B cell (primary cell): ENCODE measurements around the gene ADGRF5. TPM values are rescaled to one million over a fixed set of nuclear protein-coding genes. Genes with fewer than 3 reads are reported as not detected.

Experiments
- ATAC-seq: fragments of 200-7000 bp; cut with Tn5 transposase; one replicate; pipeline ENCODE4 v1.10.0; 2021; ENCODE audit warnings: low read depth, mild to moderate bottlenecking, moderate number of reproducible peaks, moderate library complexity
- CTCF ChIA-PET: fragments of 350-600 bp; sonication (Branson Sonifier 250); formaldehyde crosslinking; loops from one replicate; lab custom pipeline; 2021; ENCODE audit warnings: antibody characterized with exemption, inconsistent platforms; lab: Charles Lee
- POLR2A ChIA-PET: fragments of 350-600 bp; sonication (Branson Sonifier 250); formaldehyde crosslinking; loops from one replicate; lab custom pipeline; 2021; ENCODE audit warnings: antibody characterized with exemption; lab: Charles Lee
- DNase-seq: peaks from one replicate; pipeline ENCODE4 v3.0.0; 2013
- H2AFZ ChIP-seq: 2 replicates; pipeline ENCODE4 v1.6.1; 2012; ENCODE audit warnings: mild to moderate bottlenecking, low read depth, low read length; ENCODE audit not compliant: insufficient read depth, poor library complexity, severe bottlenecking
- H3K27ac ChIP-seq, 2 donors: 1 replicate in 1 of 2; 2 replicates in 1 of 2; pipeline ENCODE4 v1.5.1; 2012 to 2013; ENCODE audit warnings: low read length in 2 of 2, mild to moderate bottlenecking in 2 of 2, moderate library complexity in 1 of 2
- H3K27me3 ChIP-seq, 4 experiments: fragments of 200-600 bp in 1 of 4; sonication (generic) in 1 of 4; replicated peaks in 1 of 4; 1 replicate in 2 of 4; 2 replicates in 2 of 4; pipeline versions ENCODE4 v1.6.1 to v1.7.0; 2013 to 2016; ENCODE audit warnings: low read length in 3 of 4, mild to moderate bottlenecking in 2 of 4, mixed read lengths in 1 of 4, moderate library complexity in 1 of 4; ENCODE audit not compliant: insufficient read depth in 4 of 4, control insufficient read depth in 3 of 4; ENCODE audit errors: control extremely low read depth in 1 of 4
- H3K36me3 ChIP-seq, 2 experiments: replicated peaks in 1 of 2; 1 replicate in 1 of 2; 2 replicates in 1 of 2; pipeline versions ENCODE4 v1.6.1 to v1.7.1; 2013; ENCODE audit warnings: low read length in 1 of 2; ENCODE audit not compliant: insufficient read depth in 2 of 2, control insufficient read depth in 1 of 2; ENCODE audit errors: control extremely low read depth in 1 of 2, extremely low read depth in 1 of 2
- H3K4me1 ChIP-seq, 2 donors: fragments of 200-600 bp in 1 of 2; sonication (generic) in 1 of 2; 1 replicate in 1 of 2; 2 replicates in 1 of 2; pipeline versions ENCODE4 v1.5.1 to v1.6.1; 2013 to 2017; ENCODE audit warnings: low read length in 2 of 2; ENCODE audit not compliant: control insufficient read depth in 2 of 2, insufficient read depth in 2 of 2
- H3K4me2 ChIP-seq: replicated peaks from 2 replicates; pipeline ENCODE3; 2012; ENCODE audit warnings: mild to moderate bottlenecking, low read depth, low read length; ENCODE audit not compliant: poor library complexity, severe bottlenecking
- H3K4me3 ChIP-seq, 5 experiments: fragments of 200-600 bp in 1 of 5; sonication (generic) in 1 of 5; 1 replicate in 3 of 5; 2 replicates in 2 of 5; pipeline versions ENCODE4 v1.5.1 to v1.7.0; 2011 to 2016; ENCODE audit warnings: low read length in 4 of 5, mild to moderate bottlenecking in 4 of 5, low read depth in 2 of 5, control low read depth in 1 of 5, moderate library complexity in 1 of 5; ENCODE audit not compliant: insufficient read depth in 1 of 5; ENCODE audit errors: control extremely low read depth in 1 of 5, extremely low read depth in 1 of 5
- H3K79me2 ChIP-seq: fragments of 200-600 bp; sonication (generic); one replicate; pipeline ENCODE4 v1.6.0; 2016; ENCODE audit warnings: low read length; ENCODE audit not compliant: control insufficient read depth, insufficient read depth
- H3K9ac ChIP-seq: fragments of 200-600 bp; sonication (generic); 2 replicates; pipeline ENCODE4 v1.6.1; 2017; ENCODE audit warnings: mild to moderate bottlenecking, low read length, moderate library complexity
- H3K9me3 ChIP-seq, 3 donors: one replicate each; pipeline versions ENCODE4 v1.6.1 to v1.7.1; 2013; ENCODE audit warnings: low read length in 2 of 3; ENCODE audit not compliant: control insufficient read depth in 2 of 3, insufficient read depth in 1 of 3; ENCODE audit errors: control extremely low read depth in 1 of 3
- H4K20me1 ChIP-seq: 2 replicates; pipeline ENCODE4 v1.6.0; 2012; ENCODE audit warnings: mild to moderate bottlenecking, low read length; ENCODE audit not compliant: insufficient read depth, control insufficient read depth, poor library complexity, severe bottlenecking
- H3K27ac Mint-ChIP-seq: one replicate; pipeline ENCODE4 v1.8.0; 2021; ENCODE audit warnings: mixed read lengths
- H3K27me3 Mint-ChIP-seq: one replicate; pipeline ENCODE4 v1.8.0; 2021; ENCODE audit warnings: mixed read lengths
- H3K4me1 Mint-ChIP-seq: one replicate; pipeline ENCODE4 v1.8.0; 2021; ENCODE audit warnings: mixed read lengths
- H3K4me3 Mint-ChIP-seq: one replicate; pipeline ENCODE4 v1.8.0; 2021; ENCODE audit warnings: mixed read lengths
- H3K9me3 Mint-ChIP-seq: one replicate; pipeline ENCODE4 v1.8.0; 2022; ENCODE audit warnings: mixed read lengths; ENCODE audit not compliant: insufficient read depth
- EZH2 ChIP-seq: IDR thresholded peaks from 2 replicates; pipeline ENCODE4 v1.6.1; 2012; ENCODE audit warnings: borderline replicate concordance, low read depth, mild to moderate bottlenecking, moderate library complexity, low read length; ENCODE audit not compliant: insufficient read depth, poor library complexity, severe bottlenecking
- WGBS: methylation state at CpG from one replicate; pipeline ENCODE4 v1.1.5; 2013; ENCODE audit warnings: missing lambda C conversion rate; ENCODE audit not compliant: insufficient coverage; 5-methylcytosine and 5-hydroxymethylcytosine counted together
- intact Hi-C: fragments of 100-400 bp; cut with micrococcal nuclease; formaldehyde crosslinking; loops from one replicate; pipeline ENCODE4 v1.10.0; 2022
- polyA plus RNA-seq: library from polyadenylated mRNA; depleted of rRNA; stranded (reverse); fragments of >200 nt; gene quantifications from 2 replicates; pipeline ENCODE4 v1.2.3, GENCODE V29; 2012
- total RNA-seq, 2 donors: library from RNA; stranded (reverse); fragments of 120-200 nt in 1 of 2; gene quantifications; 1 replicate in 1 of 2; 2 replicates in 1 of 2; pipeline versions ENCODE4 v1.2.3 to v1.2.4, GENCODE V29; 2013 to 2022
- TF ChIP-seq, protein P1 (sequence below): fragments of 200-600 bp; IDR thresholded peaks from one replicate; pipeline ENCODE4 v1.8.0; 2022; ENCODE audit warnings: antibody characterized with exemption, mild to moderate bottlenecking

Gene ADGRF5
- total and polyA plus RNA-seq, 2 donors (not counting 1 experiment from before 2014, with no cell fraction given) = not detected

DNA sequence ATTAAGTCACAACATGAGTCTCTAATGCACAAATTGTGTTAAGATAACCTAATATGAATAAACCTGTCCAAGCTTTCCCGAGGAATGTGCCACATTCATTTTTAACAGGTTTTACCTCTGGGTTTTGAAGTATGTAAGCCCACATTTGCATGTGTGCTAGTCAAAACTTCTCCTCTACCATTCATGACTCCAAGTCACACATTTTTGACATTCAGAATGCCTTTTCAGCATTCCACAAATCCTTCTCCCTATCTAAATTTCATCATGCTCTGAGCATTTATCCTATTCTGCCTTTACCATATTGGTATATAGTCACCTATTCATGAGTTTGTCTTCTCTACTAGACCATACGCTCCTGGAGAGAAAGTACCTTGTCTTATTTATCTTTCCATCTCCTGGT is 56.5 kb downstream of the ADGRF5 start:
- Histone ChIP-seq H3K27ac (no peak overlapping the region), H3K4me1 (no peaks in the 10 kb centered on the region), H3K9ac (no peak overlapping the region), H3K27me3 (no peaks in the 10 kb centered on the region), H3K79me2 (no peaks in the 10 kb centered on the region), H3K4me2 (no peak overlapping the region), H3K4me3 (no peak overlapping the region), H2AFZ (no peak overlapping the region), H4K20me1 (no peaks in the 10 kb centered on the region), H3K36me3 (no peaks in the 10 kb centered on the region), H3K9me3 (no peaks in the 10 kb centered on the region)
- Mint-ChIP-seq H3K9me3 (no peaks in the 10 kb centered on the region), H3K27me3 (peaks cover 21% of the 10 kb centered on the region), H3K4me3 (no peak overlapping the region), H3K4me1 (no peaks in the 10 kb centered on the region), H3K27ac (no peak overlapping the region)
- ChIA-PET CTCF (no interaction called here), POLR2A (no interaction called here)
- TF ChIP-seq, protein P1, sequence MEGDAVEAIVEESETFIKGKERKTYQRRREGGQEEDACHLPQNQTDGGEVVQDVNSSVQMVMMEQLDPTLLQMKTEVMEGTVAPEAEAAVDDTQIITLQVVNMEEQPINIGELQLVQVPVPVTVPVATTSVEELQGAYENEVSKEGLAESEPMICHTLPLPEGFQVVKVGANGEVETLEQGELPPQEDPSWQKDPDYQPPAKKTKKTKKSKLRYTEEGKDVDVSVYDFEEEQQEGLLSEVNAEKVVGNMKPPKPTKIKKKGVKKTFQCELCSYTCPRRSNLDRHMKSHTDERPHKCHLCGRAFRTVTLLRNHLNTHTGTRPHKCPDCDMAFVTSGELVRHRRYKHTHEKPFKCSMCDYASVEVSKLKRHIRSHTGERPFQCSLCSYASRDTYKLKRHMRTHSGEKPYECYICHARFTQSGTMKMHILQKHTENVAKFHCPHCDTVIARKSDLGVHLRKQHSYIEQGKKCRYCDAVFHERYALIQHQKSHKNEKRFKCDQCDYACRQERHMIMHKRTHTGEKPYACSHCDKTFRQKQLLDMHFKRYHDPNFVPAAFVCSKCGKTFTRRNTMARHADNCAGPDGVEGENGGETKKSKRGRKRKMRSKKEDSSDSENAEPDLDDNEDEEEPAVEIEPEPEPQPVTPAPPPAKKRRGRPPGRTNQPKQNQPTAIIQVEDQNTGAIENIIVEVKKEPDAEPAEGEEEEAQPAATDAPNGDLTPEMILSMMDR = no peak
- no peak for TF ChIP-seq EZH2
- DNase-seq = no peak
- ATAC-seq = no peak
- intact Hi-C loops = no loop called here
- 80% methylated on average over 1 of the region's 2 CpGs for WGBS

DNA sequence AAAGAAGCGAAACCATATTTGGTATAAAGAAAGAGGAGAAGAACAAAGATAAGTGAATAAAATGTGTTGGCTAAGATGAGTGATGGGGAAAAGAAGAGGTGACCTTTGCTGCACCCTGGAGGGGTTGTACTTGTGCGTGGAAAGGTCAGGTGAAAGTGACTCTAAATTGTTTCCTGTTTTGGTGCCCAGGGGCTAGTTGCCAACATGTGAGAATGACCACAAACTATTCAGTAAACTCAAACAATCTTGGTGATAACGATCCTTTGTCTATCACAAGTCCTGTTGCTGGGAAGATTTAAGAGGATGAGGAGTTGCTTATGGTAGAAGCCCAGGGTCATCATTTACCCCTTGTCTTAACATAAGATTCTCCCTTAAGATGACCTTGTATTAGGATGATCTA is 57.9 kb downstream of the ADGRF5 start:
- WGBS = no CpG with 5 or more reads among the region's 3 CpGs
- Histone ChIP-seq H4K20me1 (no peaks in the 10 kb centered on the region), H3K79me2 (no peaks in the 10 kb centered on the region), H3K4me2 (no peak overlapping the region), H3K9me3 (no peaks in the 10 kb centered on the region), H2AFZ (no peak overlapping the region), H3K4me3 (no peak overlapping the region), H3K9ac (no peak overlapping the region), H3K36me3 (no peaks in the 10 kb centered on the region), H3K27me3 (no peaks in the 10 kb centered on the region), H3K4me1 (no peaks in the 10 kb centered on the region), H3K27ac (no peak overlapping the region)
- Mint-ChIP-seq H3K4me3 (no peak overlapping the region), H3K4me1 (no peaks in the 10 kb centered on the region), H3K27me3 (peaks cover 17% of the 10 kb centered on the region), H3K9me3 (no peaks in the 10 kb centered on the region), H3K27ac (no peak overlapping the region)
- TF ChIP-seq, protein P1 = no peak
- TF ChIP-seq EZH2 = no peak
- DNase-seq = no peak
- intact Hi-C loops = no loop called here
- no peak for ATAC-seq
- ChIA-PET POLR2A (no interaction called here), CTCF (interaction anchor here (0.7 kb wide), 1 partner anchor 8 kb away, joined by 3 read pairs; no protein-coding TSS in a partner anchor)
